Stimulated activated CD8-positive, alpha-beta memory T cell treated with anti-CD3 and anti-CD28 coated beads, Interleukin-7, amount 100 ng/mL, for 48 hours (primary cell): ENCODE measurements around the gene OR8S1.
"Not testable (repeated sequence)": the region's sequence is repeated elsewhere in the genome, so short reads cannot be mapped to it uniquely, and the experiment has no call there.

ENCODE experiments used
- DNase-seq, 2 donors: peaks; one replicate each; pipeline ENCODE4 v3.0.0-alpha.2; 2020; ENCODE audit warnings: low read depth in 1 of 2; ENCODE audit errors: extremely low read depth in 1 of 2

OR8S1 gene, protein sequence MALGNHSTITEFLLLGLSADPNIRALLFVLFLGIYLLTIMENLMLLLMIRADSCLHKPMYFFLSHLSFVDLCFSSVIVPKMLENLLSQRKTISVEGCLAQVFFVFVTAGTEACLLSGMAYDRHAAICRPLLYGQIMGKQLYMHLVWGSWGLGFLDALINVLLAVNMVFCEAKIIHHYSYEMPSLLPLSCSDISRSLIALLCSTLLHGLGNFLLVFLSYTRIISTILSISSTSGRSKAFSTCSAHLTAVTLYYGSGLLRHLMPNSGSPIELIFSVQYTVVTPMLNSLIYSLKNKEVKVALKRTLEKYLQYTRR

GRCh38 chr12:48525332-48525731 lies at the start of gene OR8S1:
OR8S1 (plus strand) TSS chr12:48525632; CDS start chr12:48525632, 0 bp downstream.
- no peak for DNase-seq

- DNase-seq: no peak
These were observed 43.2 kb upstream of the OR8S1 start, which contains the start of gene C12orf54 for GRCh38 chr12:48482198-48482597. C12orf54 (plus strand) TSS chr12:48482498; CDS start chr12:48483297, 799 bp downstream.

DNA sequence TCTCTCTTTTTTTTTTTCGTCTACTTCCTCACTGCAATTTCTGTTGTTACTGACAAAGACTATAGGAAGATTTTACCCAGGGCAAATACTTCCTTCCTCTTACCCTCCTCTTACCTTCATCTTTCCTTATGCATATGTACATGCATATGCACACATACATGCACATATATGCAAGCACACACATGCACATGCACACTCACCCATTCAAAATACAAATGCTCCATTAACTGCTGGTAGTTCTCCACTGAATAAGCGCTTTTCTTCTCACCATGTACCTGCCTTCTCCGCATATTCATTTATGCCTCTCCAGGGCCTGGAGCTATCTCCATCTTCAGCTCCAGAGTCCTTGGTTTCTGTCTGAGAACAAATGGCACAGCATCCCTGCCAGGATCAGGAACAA lies 42.5 kb upstream of the OR8S1 start:
- DNase-seq: no peak

DNA sequence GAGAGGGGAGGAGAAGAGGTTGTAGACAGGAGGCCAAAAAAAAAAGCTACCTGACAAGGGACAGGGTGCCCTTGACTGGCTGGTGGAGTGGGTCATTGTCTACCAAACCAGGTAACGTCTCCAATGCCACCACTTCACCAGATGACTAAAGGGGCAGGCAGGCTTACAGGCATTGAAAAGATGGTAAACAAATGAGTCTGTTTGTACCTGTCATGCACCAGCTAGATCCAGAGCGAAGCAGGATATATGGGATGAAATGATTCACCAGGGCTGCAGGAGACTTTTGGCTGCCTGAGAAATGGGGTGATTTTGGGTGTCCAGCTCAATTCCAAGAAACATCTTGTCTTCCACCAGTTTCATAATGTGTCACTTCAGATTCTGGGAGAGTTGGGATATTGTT lies 39.2 kb upstream of the OR8S1 start:
- DNase-seq: no peak

- no peak for DNase-seq
These were observed 38.8 kb upstream of the OR8S1 start for GRCh38 chr12:48486679-48487078.

DNA sequence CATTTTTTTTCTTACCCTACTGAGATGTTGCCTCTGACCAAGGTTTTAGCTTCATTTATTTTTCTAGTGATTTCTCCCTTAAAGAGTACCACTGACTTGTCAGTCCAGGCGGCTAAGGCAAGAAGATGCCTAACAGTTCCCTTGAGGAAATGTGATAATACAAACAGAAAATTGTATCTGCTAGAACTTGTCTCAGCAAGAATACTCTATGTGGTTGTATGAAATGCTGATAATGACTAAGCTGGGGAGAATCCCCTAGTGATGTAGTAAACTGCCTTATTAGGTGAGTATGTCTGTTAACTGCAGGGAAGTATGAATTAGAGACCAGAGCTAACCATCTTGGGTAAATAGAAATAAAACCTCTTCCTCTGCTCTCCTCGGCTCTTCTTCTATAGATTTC lies 36.4 kb upstream of the OR8S1 start:
- DNase-seq: no peak

- not testable (repeated sequence) for DNase-seq
These were observed 36.0 kb upstream of the OR8S1 start for GRCh38 chr12:48489456-48489855.

GRCh38 chr12:48500281-48500680 lies 25.2 kb upstream of the OR8S1 start:
- not testable (repeated sequence) for DNase-seq

DNA sequence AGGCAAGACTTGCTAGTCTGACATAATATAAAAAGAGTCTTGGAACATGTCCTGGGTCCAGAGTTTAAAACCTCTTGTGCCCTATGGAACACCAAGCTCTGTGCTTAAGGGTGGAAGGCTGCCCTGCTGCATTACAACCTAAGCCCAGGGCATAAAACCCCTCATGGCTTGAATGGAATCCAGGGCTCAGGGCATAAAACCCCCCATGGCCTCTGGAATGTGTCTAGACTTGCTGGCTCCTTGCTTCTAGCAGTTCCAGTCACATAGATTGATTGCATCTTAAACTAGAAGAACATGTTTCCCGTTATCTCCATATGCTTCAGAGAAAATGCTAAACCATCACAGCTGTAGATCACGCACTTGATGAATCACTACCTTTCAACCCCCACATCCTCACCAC lies 18.6 kb upstream of the OR8S1 start:
- not testable (repeated sequence) for DNase-seq

GRCh38 chr12:48508987-48509386 lies 16.4 kb upstream of the OR8S1 start:
- no peak for DNase-seq

DNA sequence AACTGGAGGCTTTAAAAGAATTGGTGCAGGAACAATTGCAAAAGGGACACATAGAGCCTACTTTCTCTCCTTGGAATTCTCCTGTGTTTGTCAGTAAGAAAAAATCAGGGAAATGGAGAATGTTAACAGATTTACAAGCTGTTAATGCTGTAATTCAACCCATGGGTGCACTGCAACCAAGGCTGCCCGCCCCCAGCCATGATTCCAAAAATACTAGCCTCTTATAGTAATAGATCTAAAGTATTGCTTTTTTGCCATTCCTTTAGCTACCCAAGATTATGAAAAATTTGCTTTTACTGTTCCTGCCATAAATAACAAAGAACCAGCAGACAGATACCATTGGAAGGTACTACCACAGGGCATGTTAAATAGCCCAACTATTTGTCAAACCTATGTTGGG lies 15.3 kb upstream of the OR8S1 start:
- no peak for DNase-seq

- DNase-seq: no peak
These were observed 12.6 kb upstream of the OR8S1 start for GRCh38 chr12:48512855-48513254.

DNA sequence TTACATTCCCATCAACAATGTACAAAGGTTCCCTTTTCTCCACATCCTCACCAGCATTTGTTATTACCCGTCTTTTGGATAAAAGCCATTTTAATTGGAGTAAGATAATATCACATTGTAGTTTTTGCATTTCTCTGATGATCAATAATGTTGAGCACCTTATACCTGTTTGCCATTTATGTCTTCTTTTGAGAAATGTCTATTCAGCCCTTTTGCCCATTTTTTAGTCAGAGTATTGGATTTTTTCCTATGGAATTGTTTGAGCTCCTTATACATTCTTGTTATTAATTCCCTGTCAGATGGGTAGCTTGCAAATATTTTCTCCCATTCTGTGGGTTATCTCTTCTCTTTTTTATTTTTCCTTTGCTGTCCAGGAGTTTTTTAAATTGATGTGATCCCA lies 10.7 kb upstream of the OR8S1 start:
- DNase-seq: no peak

DNA sequence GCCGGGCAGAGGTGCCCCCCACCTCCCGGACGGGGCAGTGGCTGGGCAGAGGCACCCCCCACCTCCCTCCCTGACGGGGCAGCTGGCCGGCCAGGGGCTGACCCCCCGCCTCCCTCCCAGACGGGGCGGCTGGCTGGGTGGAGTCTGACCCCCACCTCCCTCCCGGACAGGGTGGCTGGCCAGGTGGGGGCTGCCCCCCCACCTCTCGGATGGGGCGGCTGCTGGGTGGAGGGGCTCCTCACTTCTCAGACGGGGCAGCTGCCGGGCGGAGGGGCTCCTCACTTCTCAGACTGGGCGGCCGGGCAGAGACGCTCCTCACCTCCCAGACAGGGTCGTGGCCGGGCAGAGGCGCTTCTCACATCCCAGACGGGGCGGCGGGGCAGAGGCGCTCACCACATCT lies 5.1 kb upstream of the OR8S1 start:
- not testable (repeated sequence) for DNase-seq

- DNase-seq: no peak
These were observed 2.6 kb downstream of the OR8S1 start for GRCh38 chr12:48527891-48528670.

DNA sequence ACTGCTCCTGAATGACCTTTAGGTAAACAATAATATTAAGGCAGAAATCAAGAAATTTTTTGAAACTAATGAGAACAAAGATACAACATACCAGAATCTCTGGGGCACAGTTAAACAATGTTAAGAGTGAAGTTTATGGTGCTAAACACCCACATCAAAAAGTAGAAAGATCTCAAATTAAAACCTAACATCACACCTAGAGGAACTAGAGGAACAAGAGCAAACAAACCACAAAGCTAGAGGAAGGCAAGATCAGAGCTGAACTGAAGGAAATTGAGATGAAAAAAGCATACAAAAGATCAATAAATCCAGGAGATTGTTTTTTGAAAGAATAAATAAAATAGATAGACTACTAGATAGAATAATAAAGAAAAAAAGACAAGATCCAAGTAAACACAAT lies 7.2 kb downstream of the OR8S1 start:
- DNase-seq: no peak

DNA sequence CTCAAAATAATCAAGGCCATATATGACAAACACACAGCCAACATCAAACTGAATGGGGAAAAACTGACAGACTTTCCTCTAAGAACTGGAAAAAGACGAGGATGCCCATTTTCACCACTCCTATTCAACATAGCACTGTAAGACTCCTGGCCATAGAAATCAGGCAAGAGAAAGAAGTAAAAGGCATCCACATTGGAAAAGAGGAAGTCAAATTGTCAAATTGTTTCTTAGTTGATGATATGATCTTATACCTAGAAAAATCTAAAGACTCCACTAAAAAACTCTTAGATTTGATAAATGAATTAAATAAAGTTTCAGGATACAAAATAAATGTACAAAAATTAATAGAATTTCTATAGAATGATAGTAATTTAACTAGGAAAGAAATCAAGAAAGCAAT lies 11.2 kb downstream of the OR8S1 start:
- no peak for DNase-seq

DNA sequence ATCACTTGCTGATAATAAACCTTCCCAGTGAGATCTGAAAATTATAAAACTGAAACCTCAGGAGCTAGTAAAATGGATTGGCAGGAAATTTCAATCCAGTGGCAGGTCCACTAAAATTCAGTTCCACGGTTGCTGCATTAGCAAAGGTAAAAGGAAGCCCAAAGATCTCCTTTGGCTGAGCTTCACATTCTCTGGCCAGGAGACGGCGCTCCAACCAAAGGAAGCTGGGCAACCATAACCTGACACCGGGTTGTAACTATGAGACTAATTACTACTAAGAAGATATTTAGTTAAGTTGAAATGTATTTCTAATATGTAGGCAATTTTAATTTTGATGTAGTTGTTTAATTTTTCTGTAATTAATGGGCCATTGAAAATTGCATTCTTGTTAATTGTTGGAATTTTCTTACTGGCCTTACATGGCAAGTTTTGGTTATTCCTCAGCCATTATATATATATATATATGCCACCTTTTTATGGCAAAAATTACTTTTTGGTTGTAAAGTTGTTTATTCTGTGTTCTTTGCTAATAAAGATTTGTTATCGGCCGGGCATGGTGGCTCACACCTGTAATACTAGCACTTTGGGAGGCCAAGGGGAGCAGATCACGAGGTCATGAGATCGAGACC lies 17.0 kb downstream of the OR8S1 start:
- DNase-seq: peak in 1 of 2 donors; percentile 26

GRCh38 chr12:48545833-48546469 lies 20.5 kb downstream of the OR8S1 start:
- no peak for DNase-seq

GRCh38 chr12:48547012-48547411 lies 21.6 kb downstream of the OR8S1 start:
- not testable (repeated sequence) for DNase-seq

DNA sequence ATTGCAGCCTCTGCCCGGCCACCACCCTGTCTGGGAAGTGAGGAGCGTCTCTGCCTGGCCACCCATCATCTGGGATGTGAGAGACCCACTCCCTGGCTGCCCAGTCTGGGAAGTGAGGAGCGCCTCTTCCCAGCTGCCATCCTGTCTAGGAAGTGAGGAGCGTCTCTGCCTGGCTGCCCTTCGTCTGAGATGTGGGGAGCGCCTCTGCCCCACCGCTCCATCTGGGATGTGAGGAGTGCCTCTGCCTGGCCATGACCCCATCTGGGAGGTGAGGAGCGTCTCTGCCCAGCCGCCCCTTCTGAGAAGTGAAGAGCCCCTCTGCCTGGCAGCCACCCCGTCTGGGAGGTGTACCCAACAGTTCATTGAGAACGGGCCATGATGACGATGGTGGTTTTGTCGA lies 26.2 kb downstream of the OR8S1 start:
- DNase-seq: not testable (repeated sequence)
